ENCODE data around the gene SELENOH. TPM values are rescaled to one million over a fixed set of nuclear protein-coding genes. Genes with fewer than 3 reads are reported as not detected.

Gene SELENOH
- total and polyA plus RNA-seq, 9 of the 15 experiments (the other 6 are each of a cell fraction or from before 2014, with no cell fraction given), result 16.6 to 299 (median 118) TPM

DNA sequence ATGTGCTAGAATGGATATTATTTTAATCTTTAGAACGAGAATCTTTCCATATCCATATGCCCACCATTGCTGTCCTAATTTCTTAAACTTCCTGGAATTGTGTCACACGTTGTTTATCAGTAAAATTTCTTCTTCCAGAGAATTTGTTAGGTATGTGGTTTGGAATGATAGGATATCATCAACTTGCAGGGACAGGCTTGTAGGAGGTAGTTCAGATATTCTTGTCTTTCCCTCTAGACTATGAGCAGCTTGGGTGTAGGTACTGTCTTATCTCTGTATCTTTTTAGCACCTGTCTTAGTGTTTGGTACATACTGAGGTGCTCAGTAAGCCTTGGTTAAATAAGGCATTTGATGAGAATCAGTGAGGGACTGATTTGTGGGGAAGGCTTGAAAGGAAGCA lies 23.7 kb downstream of the SELENOH start (continued):
- no peak for TF ChIP-seq ARHGAP35 (IDR thresholded peaks at IDR 0.05; ENCODE audit: partially characterized antibody)
- no peak for TF ChIP-seq SMARCA5 (IDR thresholded peaks at IDR 0.05)
- TF ChIP-seq ZNF347 (CRISPR knock-in tag; IDR thresholded peaks at IDR 0.05; ENCODE audit: low read depth), result no peak
- no peak for TF ChIP-seq KAT2B (IDR thresholded peaks at IDR 0.05; ENCODE audit: low read depth, low read length)
- TF ChIP-seq, protein P1, sequence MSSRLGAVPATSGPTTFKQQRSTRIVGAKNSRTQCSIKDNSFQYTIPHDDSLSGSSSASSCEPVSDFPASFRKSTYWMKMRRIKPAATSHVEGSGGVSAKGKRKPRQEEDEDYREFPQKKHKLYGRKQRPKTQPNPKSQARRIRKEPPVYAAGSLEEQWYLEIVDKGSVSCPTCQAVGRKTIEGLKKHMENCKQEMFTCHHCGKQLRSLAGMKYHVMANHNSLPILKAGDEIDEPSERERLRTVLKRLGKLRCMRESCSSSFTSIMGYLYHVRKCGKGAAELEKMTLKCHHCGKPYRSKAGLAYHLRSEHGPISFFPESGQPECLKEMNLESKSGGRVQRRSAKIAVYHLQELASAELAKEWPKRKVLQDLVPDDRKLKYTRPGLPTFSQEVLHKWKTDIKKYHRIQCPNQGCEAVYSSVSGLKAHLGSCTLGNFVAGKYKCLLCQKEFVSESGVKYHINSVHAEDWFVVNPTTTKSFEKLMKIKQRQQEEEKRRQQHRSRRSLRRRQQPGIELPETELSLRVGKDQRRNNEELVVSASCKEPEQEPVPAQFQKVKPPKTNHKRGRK (tag; IDR thresholded peaks at IDR 0.05), result no peak
- TF ChIP-seq MIER1 (IDR thresholded peaks at IDR 0.05; ENCODE audit: low read depth), result no peak
- no peak for TF ChIP-seq ZNF311 (CRISPR knock-in tag; IDR thresholded peaks at IDR 0.05)
- TF ChIP-seq, protein P2, sequence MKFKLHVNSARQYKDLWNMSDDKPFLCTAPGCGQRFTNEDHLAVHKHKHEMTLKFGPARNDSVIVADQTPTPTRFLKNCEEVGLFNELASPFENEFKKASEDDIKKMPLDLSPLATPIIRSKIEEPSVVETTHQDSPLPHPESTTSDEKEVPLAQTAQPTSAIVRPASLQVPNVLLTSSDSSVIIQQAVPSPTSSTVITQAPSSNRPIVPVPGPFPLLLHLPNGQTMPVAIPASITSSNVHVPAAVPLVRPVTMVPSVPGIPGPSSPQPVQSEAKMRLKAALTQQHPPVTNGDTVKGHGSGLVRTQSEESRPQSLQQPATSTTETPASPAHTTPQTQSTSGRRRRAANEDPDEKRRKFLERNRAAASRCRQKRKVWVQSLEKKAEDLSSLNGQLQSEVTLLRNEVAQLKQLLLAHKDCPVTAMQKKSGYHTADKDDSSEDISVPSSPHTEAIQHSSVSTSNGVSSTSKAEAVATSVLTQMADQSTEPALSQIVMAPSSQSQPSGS (CRISPR knock-in tag; IDR thresholded peaks at IDR 0.05), result no peak
- no peak for TF ChIP-seq LCOR (CRISPR knock-in tag; IDR thresholded peaks at IDR 0.05)
- no peak for TF ChIP-seq ZKSCAN1 (IDR thresholded peaks at IDR 0.05; ENCODE audit: low read depth, low read length)
- TF ChIP-seq BACH1 (tag; IDR thresholded peaks at IDR 0.05), result no peak
- no peak for TF ChIP-seq GTF2F1 (IDR thresholded peaks at IDR 0.05; ENCODE audit: low read depth, low read length)
- TF ChIP-seq ZNF224 (CRISPR knock-in tag; IDR thresholded peaks at IDR 0.05), result no peak
- no peak for TF ChIP-seq PTBP1 (IDR thresholded peaks at IDR 0.05; ENCODE audit: low read depth, low read length)
- TF ChIP-seq, protein P3, sequence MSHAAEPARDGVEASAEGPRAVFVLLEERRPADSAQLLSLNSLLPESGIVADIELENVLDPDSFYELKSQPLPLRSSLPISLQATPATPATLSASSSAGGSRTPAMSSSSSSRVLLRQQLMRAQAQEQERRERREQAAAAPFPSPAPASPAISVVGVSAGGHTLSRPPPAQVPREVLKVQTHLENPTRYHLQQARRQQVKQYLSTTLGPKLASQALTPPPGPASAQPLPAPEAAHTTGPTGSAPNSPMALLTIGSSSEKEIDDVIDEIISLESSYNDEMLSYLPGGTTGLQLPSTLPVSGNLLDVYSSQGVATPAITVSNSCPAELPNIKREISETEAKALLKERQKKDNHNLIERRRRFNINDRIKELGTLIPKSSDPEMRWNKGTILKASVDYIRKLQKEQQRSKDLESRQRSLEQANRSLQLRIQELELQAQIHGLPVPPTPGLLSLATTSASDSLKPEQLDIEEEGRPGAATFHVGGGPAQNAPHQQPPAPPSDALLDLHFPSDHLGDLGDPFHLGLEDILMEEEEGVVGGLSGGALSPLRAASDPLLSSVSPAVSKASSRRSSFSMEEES (CRISPR knock-in tag; IDR thresholded peaks at IDR 0.05), result no peak
- no peak for TF ChIP-seq ZZZ3 (IDR thresholded peaks at IDR 0.05)
- TF ChIP-seq TRIM24 (IDR thresholded peaks at IDR 0.05), result peak; percentile 69 to 78; a peak in 3 of 4 replicates
- TF ChIP-seq ZNF644 (tag; IDR thresholded peaks at IDR 0.05; ENCODE audit: low read depth), result no peak
- TF ChIP-seq NFYB (IDR thresholded peaks at IDR 0.05; ENCODE audit: extremely low read depth, insufficient read length), result no peak
- TF ChIP-seq, protein P4, sequence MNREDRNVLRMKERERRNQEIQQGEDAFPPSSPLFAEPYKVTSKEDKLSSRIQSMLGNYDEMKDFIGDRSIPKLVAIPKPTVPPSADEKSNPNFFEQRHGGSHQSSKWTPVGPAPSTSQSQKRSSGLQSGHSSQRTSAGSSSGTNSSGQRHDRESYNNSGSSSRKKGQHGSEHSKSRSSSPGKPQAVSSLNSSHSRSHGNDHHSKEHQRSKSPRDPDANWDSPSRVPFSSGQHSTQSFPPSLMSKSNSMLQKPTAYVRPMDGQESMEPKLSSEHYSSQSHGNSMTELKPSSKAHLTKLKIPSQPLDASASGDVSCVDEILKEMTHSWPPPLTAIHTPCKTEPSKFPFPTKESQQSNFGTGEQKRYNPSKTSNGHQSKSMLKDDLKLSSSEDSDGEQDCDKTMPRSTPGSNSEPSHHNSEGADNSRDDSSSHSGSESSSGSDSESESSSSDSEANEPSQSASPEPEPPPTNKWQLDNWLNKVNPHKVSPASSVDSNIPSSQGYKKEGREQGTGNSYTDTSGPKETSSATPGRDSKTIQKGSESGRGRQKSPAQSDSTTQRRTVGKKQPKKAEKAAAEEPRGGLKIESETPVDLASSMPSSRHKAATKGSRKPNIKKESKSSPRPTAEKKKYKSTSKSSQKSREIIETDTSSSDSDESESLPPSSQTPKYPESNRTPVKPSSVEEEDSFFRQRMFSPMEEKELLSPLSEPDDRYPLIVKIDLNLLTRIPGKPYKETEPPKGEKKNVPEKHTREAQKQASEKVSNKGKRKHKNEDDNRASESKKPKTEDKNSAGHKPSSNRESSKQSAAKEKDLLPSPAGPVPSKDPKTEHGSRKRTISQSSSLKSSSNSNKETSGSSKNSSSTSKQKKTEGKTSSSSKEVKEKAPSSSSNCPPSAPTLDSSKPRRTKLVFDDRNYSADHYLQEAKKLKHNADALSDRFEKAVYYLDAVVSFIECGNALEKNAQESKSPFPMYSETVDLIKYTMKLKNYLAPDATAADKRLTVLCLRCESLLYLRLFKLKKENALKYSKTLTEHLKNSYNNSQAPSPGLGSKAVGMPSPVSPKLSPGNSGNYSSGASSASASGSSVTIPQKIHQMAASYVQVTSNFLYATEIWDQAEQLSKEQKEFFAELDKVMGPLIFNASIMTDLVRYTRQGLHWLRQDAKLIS (CRISPR knock-in tag; IDR thresholded peaks at IDR 0.05), result no peak
- TF ChIP-seq TARDBP (IDR thresholded peaks at IDR 0.05), result no peak
- TF ChIP-seq FOS (IDR thresholded peaks at IDR 0.05; ENCODE audit: extremely low read depth, insufficient read length), result no peak

Data from K562 (cell line).